HG02798 (cell line): ENCODE measurements around the gene EMP3.
"Not testable (repeated sequence)": the region's sequence is repeated elsewhere in the genome, so short reads cannot be mapped to it uniquely, and the experiment has no call there.

ENCODE experiments used
- ATAC-seq: cut with Tn5 transposase; IDR thresholded peaks from one replicate; pipeline ENCODE4 v1.9.1; 2021; ENCODE audit warnings: mild to moderate bottlenecking; ENCODE audit not compliant: unreplicated experiment, poor library complexity

The EMP3 gene

GRCh38 chr19:48325265-48325910 is at the start of gene EMP3:
Gene EMP3 (plus strand): TSS chr19:48325552. CDS start chr19:48326845, 1,293 bp downstream.
- ATAC-seq = no peak

- ATAC-seq = no peak
Measured at GRCh38 chr19:48279747-48280146, 45.6 kb upstream of the EMP3 start.

GRCh38 chr19:48283908-48284307 is 41.4 kb upstream of the EMP3 start:
- ATAC-seq = no peak

GRCh38 chr19:48284896-48285295 is 40.5 kb upstream of the EMP3 start:
- ATAC-seq = no peak

- no peak for ATAC-seq
Measured at GRCh38 chr19:48287748-48288147, 37.6 kb upstream of the EMP3 start.

- ATAC-seq = no peak
Measured at GRCh38 chr19:48290401-48290770, 35.0 kb upstream of the EMP3 start.

- ATAC-seq = no peak
Measured at GRCh38 chr19:48290771-48291488, 34.4 kb upstream of the EMP3 start.

- ATAC-seq = not testable (repeated sequence)
Measured at GRCh38 chr19:48291489-48291815, 33.9 kb upstream of the EMP3 start.

GRCh38 chr19:48292798-48293197 is 32.6 kb upstream of the EMP3 start:
- no peak for ATAC-seq

GRCh38 chr19:48295458-48295857 is 29.9 kb upstream of the EMP3 start:
- no peak for ATAC-seq

GRCh38 chr19:48296963-48297734 is 28.2 kb upstream of the EMP3 start:
- no peak for ATAC-seq

- ATAC-seq = no peak
Measured at GRCh38 chr19:48297975-48298374, 27.4 kb upstream of the EMP3 start.

GRCh38 chr19:48301886-48302599 is 23.3 kb upstream of the EMP3 start:
- no peak for ATAC-seq

- no peak for ATAC-seq
Measured at GRCh38 chr19:48302600-48302959, 22.8 kb upstream of the EMP3 start.

GRCh38 chr19:48303367-48303766 is 22.0 kb upstream of the EMP3 start:
- ATAC-seq = no peak

GRCh38 chr19:48303866-48304265 is 21.5 kb upstream of the EMP3 start:
- no peak for ATAC-seq

GRCh38 chr19:48308631-48309586 is 16.4 kb upstream of the EMP3 start:
- ATAC-seq = no peak

GRCh38 chr19:48309731-48310130 is 15.6 kb upstream of the EMP3 start:
- not testable (repeated sequence) for ATAC-seq

- ATAC-seq = no peak
Measured at GRCh38 chr19:48310227-48310626, 15.1 kb upstream of the EMP3 start.

- no peak for ATAC-seq
Measured at GRCh38 chr19:48311384-48311783, 14.0 kb upstream of the EMP3 start.
